ENCODE data around the gene EDA2R. TPM values are rescaled to one million over a fixed set of nuclear protein-coding genes. Genes with fewer than 3 reads are reported as not detected.

The EDA2R gene
- 2.8 and 3.2 TPM in 2 replicates for total RNA-seq

DNA sequence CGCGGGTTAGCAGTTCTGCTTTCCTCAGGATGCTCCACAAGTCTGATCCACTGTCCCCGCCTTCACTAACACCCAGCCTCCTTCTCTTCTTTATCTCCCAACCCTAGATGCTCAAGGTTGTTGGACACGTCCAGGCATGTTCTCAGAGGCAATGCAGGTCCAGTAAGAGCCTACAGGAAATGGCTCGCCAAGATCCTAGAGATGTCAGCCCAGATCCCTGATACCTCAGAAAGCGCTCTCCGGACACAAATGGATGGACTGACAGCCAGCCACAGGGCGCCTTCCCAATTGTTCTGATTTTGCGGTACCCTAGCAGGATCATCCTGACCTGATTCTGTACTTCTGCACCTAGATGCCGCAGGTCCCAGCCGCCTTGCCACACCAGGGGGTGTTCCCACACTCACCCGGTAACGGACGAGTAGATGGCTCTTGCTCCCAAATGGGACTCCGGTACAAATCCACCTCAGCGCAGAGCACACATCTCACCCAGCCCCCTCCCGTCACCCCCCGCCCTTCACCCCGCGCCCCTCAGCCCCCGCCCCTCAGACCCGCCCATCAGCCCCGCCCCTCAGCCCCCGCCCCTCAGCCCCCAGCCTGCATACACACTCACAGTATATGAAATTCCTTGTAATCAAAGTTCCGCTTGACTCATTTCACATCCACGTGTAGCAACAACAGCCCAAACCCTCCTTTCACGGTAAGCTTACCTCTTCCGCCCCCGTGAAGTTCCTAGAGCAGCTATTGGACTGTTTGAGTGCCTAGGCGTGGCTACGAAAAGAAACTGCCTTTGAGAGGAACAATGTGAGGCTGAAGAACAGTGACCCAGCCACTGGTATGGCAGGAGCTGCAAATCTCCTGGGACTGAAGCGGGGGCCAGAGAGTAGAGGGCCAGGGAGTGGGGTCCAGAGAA, at the start of gene EDA2R:
TSS of gene EDA2R (minus strand) at position 488 of the 910 bp plus-strand sequence. CDS start 23,058 bp downstream, outside the sequence.

Measured in bronchus fibroblast of lung (primary cell).